Neuronal stem cell (in vitro differentiated cells): ENCODE measurements around the gene CST4.
A peak's percentile ranks its signal among the peaks of the same experiment; 100 is the strongest.

Experiments used
- DNase-seq: peaks from one replicate; pipeline ENCODE4 v3.0.0-alpha.2; 2013; ENCODE audit warnings: low spot score
- H2AFZ ChIP-seq: one replicate; pipeline ENCODE4 v1.6.1; 2013; ENCODE audit warnings: mild to moderate bottlenecking, low read length, inconsistent platforms
- H2AK5ac ChIP-seq: 2 replicates; pipeline ENCODE4 v1.6.1; 2013; ENCODE audit warnings: low read depth, mild to moderate bottlenecking, inconsistent platforms, low read length, moderate library complexity, mixed read lengths
- H2BK120ac ChIP-seq: 2 replicates; pipeline ENCODE4 v1.6.1; 2013; ENCODE audit warnings: low read depth, mild to moderate bottlenecking, inconsistent platforms, low read length, moderate library complexity, mixed read lengths
- H2BK12ac ChIP-seq: one replicate; pipeline ENCODE4 v1.6.1; 2013; ENCODE audit warnings: low read length, inconsistent platforms
- H2BK15ac ChIP-seq: 2 replicates; pipeline ENCODE4 v1.6.1; 2013; ENCODE audit warnings: mild to moderate bottlenecking, low read length, inconsistent platforms, mixed read lengths
- H2BK5ac ChIP-seq: one replicate; pipeline ENCODE4 v1.6.1; 2013; ENCODE audit warnings: inconsistent platforms, mild to moderate bottlenecking, low read length, moderate library complexity
- H3K14ac ChIP-seq: one replicate; pipeline ENCODE4 v1.6.1; 2013; ENCODE audit warnings: low read length, inconsistent platforms
- H3K18ac ChIP-seq: 2 replicates; pipeline ENCODE4 v1.6.1; 2013; ENCODE audit warnings: low read length, inconsistent platforms
- H3K23ac ChIP-seq: 2 replicates; pipeline ENCODE4 v1.6.1; 2013; ENCODE audit warnings: low read depth, mild to moderate bottlenecking, mixed read lengths, low read length, inconsistent platforms; ENCODE audit not compliant: poor library complexity
- H3K27ac ChIP-seq: replicated peaks from 3 replicates; pipeline ENCODE4 v1.5.1; 2013; ENCODE audit warnings: low read length, inconsistent platforms
- H3K27me3 ChIP-seq, 3 experiments: 2 replicates each; pipeline ENCODE4 v1.6.1; 2013; ENCODE audit warnings: low read length in 3 of 3, mild to moderate bottlenecking in 2 of 3, inconsistent platforms in 1 of 3, low read depth in 1 of 3, mixed read lengths in 1 of 3, moderate library complexity in 1 of 3; ENCODE audit not compliant: control insufficient read depth in 3 of 3, insufficient read depth in 3 of 3
- H3K36me3 ChIP-seq, 2 donors: replicated peaks in 1 of 2; 2 replicates each; pipeline ENCODE4 v1.6.1; 2013; ENCODE audit warnings: low read length in 2 of 2; ENCODE audit not compliant: control insufficient read depth in 2 of 2, insufficient read depth in 2 of 2
- H3K4ac ChIP-seq: 2 replicates; pipeline ENCODE4 v1.6.1; 2013; ENCODE audit warnings: inconsistent platforms, mild to moderate bottlenecking, low read length, moderate library complexity
- H3K4me1 ChIP-seq, 2 donors: 1 replicate in 1 of 2; 2 replicates in 1 of 2; pipeline ENCODE4 v1.6.1; 2013; ENCODE audit warnings: low read length in 2 of 2, low read depth in 1 of 2; ENCODE audit not compliant: control insufficient read depth in 2 of 2, insufficient read depth in 1 of 2
- H3K4me2 ChIP-seq: one replicate; pipeline ENCODE4 v1.6.1; 2013; ENCODE audit warnings: mild to moderate bottlenecking, low read length, inconsistent platforms; ENCODE audit not compliant: insufficient read depth, poor library complexity, severe bottlenecking
- H3K4me3 ChIP-seq, 2 donors: 2 replicates each; pipeline ENCODE4 v1.5.1; 2013; ENCODE audit warnings: low read length in 2 of 2, mild to moderate bottlenecking in 2 of 2, inconsistent platforms in 1 of 2, moderate library complexity in 1 of 2
- H3K79me1 ChIP-seq: one replicate; pipeline ENCODE4 v1.6.1; 2013; ENCODE audit warnings: low read depth, mild to moderate bottlenecking, inconsistent platforms, low read length, moderate library complexity
- H3K9ac ChIP-seq: one replicate; pipeline ENCODE4 v1.6.1; 2013; ENCODE audit warnings: mild to moderate bottlenecking, low read depth, low read length, inconsistent platforms; ENCODE audit not compliant: poor library complexity
- H3K9me3 ChIP-seq, 2 donors: replicated peaks in 1 of 2; 2 replicates each; pipeline versions ENCODE3 to v1.6.1; 2013; ENCODE audit warnings: low read length in 2 of 2, mild to moderate bottlenecking in 2 of 2, inconsistent platforms in 1 of 2, low read depth in 1 of 2, mixed read lengths in 1 of 2, moderate library complexity in 1 of 2; ENCODE audit not compliant: control insufficient read depth in 2 of 2, insufficient read depth in 1 of 2
- H4K8ac ChIP-seq: one replicate; pipeline ENCODE4 v1.6.1; 2013; ENCODE audit warnings: low read depth, mild to moderate bottlenecking, inconsistent platforms, low read length, moderate library complexity
- H4K91ac ChIP-seq: one replicate; pipeline ENCODE4 v1.6.1; 2013; ENCODE audit warnings: low read length, low read depth, mild to moderate bottlenecking, inconsistent platforms; ENCODE audit not compliant: poor library complexity
- WGBS, 2 donors: extraction: QIAGEN DNeasy Blood & Tissue Kit; methylation state at CpG; one replicate each; pipeline ENCODE4 v1.1.7; 2013; ENCODE audit warnings: missing lambda C conversion rate in 2 of 2, mixed read lengths in 1 of 2; ENCODE audit not compliant: insufficient read length in 2 of 2, insufficient replicate concordance in 1 of 2; ENCODE audit errors: extremely low coverage in 2 of 2; 5-methylcytosine and 5-hydroxymethylcytosine counted together

The CST4 gene

DNA sequence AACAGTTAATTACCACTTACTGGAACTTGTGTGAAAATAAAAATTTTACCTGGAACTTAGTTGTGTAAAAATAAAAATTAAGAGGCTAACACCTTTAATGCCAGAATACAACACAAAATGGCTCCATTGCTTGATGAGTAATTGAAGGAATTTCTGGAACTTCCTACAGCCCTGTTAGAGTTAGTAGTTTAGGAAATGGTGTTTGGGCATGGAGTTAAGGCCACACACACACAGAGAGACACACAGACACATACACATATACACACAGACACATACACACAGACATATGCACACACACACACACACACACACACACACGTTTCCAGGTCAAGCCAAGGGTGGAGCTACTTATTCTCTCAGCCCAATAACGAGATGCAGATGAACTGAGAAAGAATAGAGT, 30.5 kb downstream of the CST4 start:
- WGBS, 2 donors: no CpG with 5 or more reads among the region's 2 CpGs
- no peak overlapping the region for H2AK5ac ChIP-seq
- no peak overlapping the region for H3K27ac ChIP-seq

DNA sequence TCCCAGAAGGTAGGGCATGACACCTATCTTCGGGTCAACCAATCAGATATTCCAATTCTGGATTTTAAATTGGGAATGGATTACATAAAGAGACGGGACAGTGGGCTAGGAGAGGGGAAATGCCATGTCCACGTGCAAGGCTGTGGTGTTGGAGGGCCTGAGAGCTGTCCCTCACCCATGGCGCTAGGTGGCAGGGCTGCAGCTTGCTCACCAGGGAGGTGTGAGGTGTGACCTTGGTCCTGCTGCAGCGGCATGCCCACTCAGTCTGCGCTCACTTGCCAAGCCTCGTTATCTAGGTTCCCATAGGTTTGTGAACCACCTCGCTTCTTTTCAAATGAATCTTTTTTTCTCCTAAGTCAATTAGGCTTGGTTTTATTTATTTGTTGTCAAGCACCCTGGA, 31.6 kb downstream of the CST4 start:
- Histone ChIP-seq H2AK5ac (no peak overlapping the region), H2BK12ac (no peak overlapping the region), H2BK120ac (no peak overlapping the region), H3K9ac (no peak overlapping the region), H3K27ac (no peak overlapping the region), H3K4ac (no peak overlapping the region), H3K4me3 (no peak overlapping the region), H3K4me1 (peaks cover 0 to under 1% of the 10 kb centered on the region in 2 donors), H3K9me3 (no peaks in the 10 kb centered on the region), H3K79me1 (no peaks in the 10 kb centered on the region), H3K18ac (no peak overlapping the region), H4K8ac (no peak overlapping the region), H2BK5ac (no peak overlapping the region), H3K23ac (no peak overlapping the region), H4K91ac (no peak overlapping the region), H2BK15ac (no peak overlapping the region), H3K4me2 (no peak overlapping the region), H3K14ac (no peak overlapping the region), H3K36me3 (no peaks in the 10 kb centered on the region), H2AFZ (no peak overlapping the region), H3K27me3 (peaks cover 0 to 44% (median 0%) of the 10 kb centered on the region in 3 experiments)
- DNase-seq: no peak
- WGBS, 2 donors: no CpG with 5 or more reads among the region's 8 CpGs

More for the DNA sequence above, 30.5 kb downstream of the CST4 start:
- no peak overlapping the region for H4K91ac ChIP-seq
- H3K23ac ChIP-seq: no peak overlapping the region
- no peak overlapping the region for H3K18ac ChIP-seq
- H2AFZ ChIP-seq: no peak overlapping the region
- no peak for DNase-seq
- no peak overlapping the region for H2BK120ac ChIP-seq
- peaks cover 0 to 46% (median 0%) of the 10 kb centered on the region in 3 experiments for H3K27me3 ChIP-seq
- H2BK15ac ChIP-seq: no peak overlapping the region
- no peak overlapping the region for H3K14ac ChIP-seq
- H3K4ac ChIP-seq: no peak overlapping the region
- H3K36me3 ChIP-seq: no peaks in the 10 kb centered on the region
- no peak overlapping the region for H2BK12ac ChIP-seq
- no peak overlapping the region for H3K9ac ChIP-seq
- H2BK5ac ChIP-seq: no peak overlapping the region
- no peak overlapping the region for H4K8ac ChIP-seq
- no peaks in the 10 kb centered on the region for H3K79me1 ChIP-seq
- H3K4me1 ChIP-seq: peaks cover 0 to 8% of the 10 kb centered on the region in 2 donors
- H3K9me3 ChIP-seq: no peaks in the 10 kb centered on the region
- H3K4me2 ChIP-seq: no peak overlapping the region
- no peak overlapping the region for H3K4me3 ChIP-seq

DNA sequence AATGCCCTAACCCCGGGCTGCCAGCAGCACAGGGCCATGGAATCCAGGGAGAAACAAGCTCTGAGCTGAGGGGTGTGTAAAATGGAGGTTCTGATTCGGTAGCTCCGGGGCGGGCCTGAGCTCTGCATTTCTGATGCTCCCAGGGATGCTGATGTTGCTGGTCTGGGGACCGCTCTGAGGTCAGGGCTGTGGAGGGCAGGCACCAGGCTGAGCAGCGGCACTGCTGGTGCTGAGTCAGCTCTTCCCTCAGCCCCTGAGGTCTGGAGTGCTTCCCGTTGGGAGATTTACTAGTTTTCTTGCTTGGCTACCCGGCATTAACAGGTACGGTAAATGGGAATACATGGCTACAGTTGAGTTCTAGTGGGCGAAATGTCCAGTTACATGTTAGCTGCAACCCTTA, 32.5 kb downstream of the CST4 start:
- no peak overlapping the region for H4K91ac ChIP-seq
- DNase-seq: no peak
- no peak overlapping the region for H2BK12ac ChIP-seq
- no peak overlapping the region for H3K4me3 ChIP-seq
- H3K36me3 ChIP-seq: no peaks in the 10 kb centered on the region
- H3K9me3 ChIP-seq: no peaks in the 10 kb centered on the region
- no peak overlapping the region for H3K4ac ChIP-seq
- no peak overlapping the region for H3K27ac ChIP-seq
- no peak overlapping the region for H2BK5ac ChIP-seq
- peak overlapping the region; percentile 7 for H2BK120ac ChIP-seq
- peaks cover 0 to 44% (median 0%) of the 10 kb centered on the region in 3 experiments for H3K27me3 ChIP-seq
- H3K9ac ChIP-seq: no peak overlapping the region
- H3K4me2 ChIP-seq: no peak overlapping the region
- H4K8ac ChIP-seq: no peak overlapping the region
- no peaks in the 10 kb centered on the region for H3K4me1 ChIP-seq
- no peak overlapping the region for H2AK5ac ChIP-seq
- no peaks in the 10 kb centered on the region for H3K79me1 ChIP-seq
- H3K23ac ChIP-seq: no peak overlapping the region
- no peak overlapping the region for H3K18ac ChIP-seq
- no peak overlapping the region for H2BK15ac ChIP-seq
- H2AFZ ChIP-seq: no peak overlapping the region
- WGBS, 2 donors: no CpG with 5 or more reads among the region's 10 CpGs
- peak overlapping the region; percentile 66 for H3K14ac ChIP-seq

DNA sequence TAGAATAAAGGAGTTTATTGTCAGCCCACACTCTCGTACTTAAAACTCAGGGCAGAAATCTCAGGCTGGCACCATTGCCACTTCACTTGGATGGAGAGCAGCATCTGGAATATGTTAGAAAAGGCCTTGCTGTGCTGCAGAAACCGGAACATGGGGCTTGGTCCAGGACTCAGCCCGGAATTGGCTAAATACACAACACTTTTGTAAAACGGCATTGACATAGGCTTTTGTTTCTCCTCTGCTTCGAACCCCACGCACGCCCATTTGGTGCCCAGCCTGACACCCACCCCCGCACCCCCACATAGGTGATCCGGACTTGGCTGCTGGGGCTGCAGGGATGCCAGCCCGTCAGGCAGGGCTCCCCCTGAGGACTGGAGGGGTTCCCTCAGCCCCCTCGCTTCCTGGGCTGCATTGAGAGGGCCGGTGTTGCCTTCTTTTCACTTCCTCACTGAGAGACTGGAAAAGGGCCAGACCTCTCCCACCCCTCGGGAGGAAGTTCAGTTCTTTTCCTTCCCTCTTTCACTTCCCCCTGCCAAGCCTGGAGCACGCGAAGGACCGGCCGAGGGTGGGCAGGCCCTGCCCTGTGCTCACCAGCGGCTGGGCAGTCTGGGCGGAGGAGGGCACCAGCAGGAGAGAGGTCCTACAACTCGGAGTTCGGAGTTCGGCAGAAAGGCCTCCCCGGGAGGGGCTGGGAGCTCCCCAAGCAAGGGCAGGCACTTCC, 33.2 kb downstream of the CST4 start:
- Histone ChIP-seq H3K4me2 (no peak overlapping the region), H3K23ac (no peak overlapping the region), H4K8ac (no peak overlapping the region), H2BK12ac (no peak overlapping the region), H3K18ac (peak overlapping the region; percentile 79), H3K4me3 (no peak overlapping the region), H2AK5ac (no peak overlapping the region), H3K79me1 (no peaks in the 10 kb centered on the region), H3K4ac (no peak overlapping the region), H2BK120ac (peak overlapping the region; percentile 7), H3K9me3 (no peaks in the 10 kb centered on the region), H3K9ac (peak overlapping the region; percentile 61), H2BK15ac (no peak overlapping the region), H4K91ac (no peak overlapping the region), H2BK5ac (no peak overlapping the region), H3K27me3 (peaks cover 0 to 44% (median 0%) of the 10 kb centered on the region in 3 experiments), H2AFZ (no peak overlapping the region), H3K14ac (peak overlapping the region; percentile 66), H3K27ac (no peak overlapping the region), H3K36me3 (no peaks in the 10 kb centered on the region), H3K4me1 (no peaks in the 10 kb centered on the region)
- no CpG with 5 or more reads among the region's 23 CpGs for WGBS, 2 donors
- DNase-seq: no peak
